OCI-M2 (cell line): ENCODE measurements around the gene CYP4F2.
"Not testable (repeated sequence)": the region's sequence is repeated elsewhere in the genome, so short reads cannot be mapped to it uniquely, and the experiment has no call there.

Source experiments
- DNase-seq: peaks from one replicate; lab custom pipeline; 2025; ENCODE audit not compliant: unreplicated experiment; lab: John Stamatoyannopoulos, UW

The CYP4F2 gene

GRCh38 chr19:15897738-15898276 lies at the start of gene CYP4F2:
Gene CYP4F2 (minus strand): TSS chr19:15898074. CDS start chr19:15897611, 463 bp downstream.
- DNase-seq: no peak

GRCh38 chr19:15945301-15945700 lies 47.4 kb upstream of the CYP4F2 start:
- no peak for DNase-seq

GRCh38 chr19:15944401-15944800 lies 46.5 kb upstream of the CYP4F2 start:
- DNase-seq: no peak

GRCh38 chr19:15937771-15938170 lies 39.9 kb upstream of the CYP4F2 start:
- DNase-seq: no peak

GRCh38 chr19:15936950-15937349 lies 39.1 kb upstream of the CYP4F2 start:
- DNase-seq: no peak

- no peak for DNase-seq
These were observed 38.3 kb upstream of the CYP4F2 start for GRCh38 chr19:15936173-15936572.

- DNase-seq: no peak
These were observed 37.4 kb upstream of the CYP4F2 start for GRCh38 chr19:15935167-15935702.

GRCh38 chr19:15934332-15935078 lies 36.6 kb upstream of the CYP4F2 start, which contains the start of gene CYP4F11:
Gene CYP4F11 (minus strand): TSS chr19:15934529. CDS start chr19:15934408, 121 bp downstream.
- no peak for DNase-seq

GRCh38 chr19:15933761-15934331 lies 36.0 kb upstream of the CYP4F2 start:
- not testable (repeated sequence) for DNase-seq

GRCh38 chr19:15928321-15928720 lies 30.4 kb upstream of the CYP4F2 start:
- no peak for DNase-seq

GRCh38 chr19:15926484-15926883 lies 28.6 kb upstream of the CYP4F2 start:
- no peak for DNase-seq

GRCh38 chr19:15923702-15924101 lies 25.8 kb upstream of the CYP4F2 start:
- DNase-seq: no peak

GRCh38 chr19:15922021-15922420 lies 24.1 kb upstream of the CYP4F2 start:
- DNase-seq: no peak

- DNase-seq: no peak
These were observed 21.4 kb upstream of the CYP4F2 start for GRCh38 chr19:15919243-15919642.

GRCh38 chr19:15915109-15915508 lies 17.2 kb upstream of the CYP4F2 start:
- DNase-seq: no peak

- DNase-seq: no peak
These were observed 16.0 kb upstream of the CYP4F2 start for GRCh38 chr19:15913830-15914229.

GRCh38 chr19:15913384-15913783 lies 15.5 kb upstream of the CYP4F2 start:
- DNase-seq: no peak

- DNase-seq: no peak
These were observed 13.8 kb upstream of the CYP4F2 start for GRCh38 chr19:15911599-15912235.

- DNase-seq: no peak
These were observed 7.2 kb upstream of the CYP4F2 start for GRCh38 chr19:15905026-15905425.

GRCh38 chr19:15902898-15903297 lies 5.0 kb upstream of the CYP4F2 start:
- not testable (repeated sequence) for DNase-seq

GRCh38 chr19:15902254-15902653 lies 4.4 kb upstream of the CYP4F2 start:
- DNase-seq: no peak

- DNase-seq: no peak
These were observed 2.6 kb upstream of the CYP4F2 start for GRCh38 chr19:15900504-15900903.
